ENCODE results near the gene SMAD3. TPM values are rescaled to one million over a fixed set of nuclear protein-coding genes. Genes with fewer than 3 reads are reported as not detected.
"Not testable (repeated sequence)": the region's sequence is repeated elsewhere in the genome, so short reads cannot be mapped to it uniquely, and the experiment has no call there.

SMAD3 gene
- total RNA-seq, 3 donors from 2014 or later = 38.5 to 76.3 (median 44.9) TPM

DNA sequence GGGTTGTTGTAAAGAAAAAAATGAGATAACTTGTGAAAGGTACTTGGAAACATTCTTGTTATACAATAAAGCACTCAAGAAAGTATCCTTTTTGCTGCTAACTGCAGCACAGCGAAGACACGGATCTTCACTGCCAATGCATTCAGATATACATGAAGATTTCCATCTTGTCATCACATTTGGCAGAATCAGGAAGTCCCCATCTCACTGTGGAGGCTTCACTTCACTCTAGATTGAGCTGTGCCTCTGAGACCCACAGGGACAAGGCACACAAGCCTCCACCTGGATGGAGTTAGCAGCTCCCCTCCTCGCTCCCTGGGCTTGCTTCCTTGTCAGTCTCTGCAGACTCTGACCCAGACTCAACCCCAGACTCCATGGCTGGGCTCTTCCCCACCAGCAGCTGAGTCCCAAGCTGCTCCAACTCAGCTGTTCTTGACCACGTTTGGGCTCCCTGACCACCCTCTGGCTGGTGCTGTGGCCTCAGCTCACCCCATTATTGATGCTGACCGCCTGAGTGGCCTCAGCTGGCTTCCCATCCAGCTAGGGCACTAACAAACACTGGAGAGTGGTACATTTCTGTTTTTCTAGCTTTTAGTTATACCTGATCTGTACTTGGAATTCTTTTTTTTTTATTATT lies 45.4 kb upstream of the SMAD3 start:
- H3K36me3 ChIP-seq (ENCODE audit: low read depth) = no peaks in the 10 kb centered on the region
- ATAC-seq (no peak), DNase-seq (no peak)
- TF ChIP-seq, protein P1, sequence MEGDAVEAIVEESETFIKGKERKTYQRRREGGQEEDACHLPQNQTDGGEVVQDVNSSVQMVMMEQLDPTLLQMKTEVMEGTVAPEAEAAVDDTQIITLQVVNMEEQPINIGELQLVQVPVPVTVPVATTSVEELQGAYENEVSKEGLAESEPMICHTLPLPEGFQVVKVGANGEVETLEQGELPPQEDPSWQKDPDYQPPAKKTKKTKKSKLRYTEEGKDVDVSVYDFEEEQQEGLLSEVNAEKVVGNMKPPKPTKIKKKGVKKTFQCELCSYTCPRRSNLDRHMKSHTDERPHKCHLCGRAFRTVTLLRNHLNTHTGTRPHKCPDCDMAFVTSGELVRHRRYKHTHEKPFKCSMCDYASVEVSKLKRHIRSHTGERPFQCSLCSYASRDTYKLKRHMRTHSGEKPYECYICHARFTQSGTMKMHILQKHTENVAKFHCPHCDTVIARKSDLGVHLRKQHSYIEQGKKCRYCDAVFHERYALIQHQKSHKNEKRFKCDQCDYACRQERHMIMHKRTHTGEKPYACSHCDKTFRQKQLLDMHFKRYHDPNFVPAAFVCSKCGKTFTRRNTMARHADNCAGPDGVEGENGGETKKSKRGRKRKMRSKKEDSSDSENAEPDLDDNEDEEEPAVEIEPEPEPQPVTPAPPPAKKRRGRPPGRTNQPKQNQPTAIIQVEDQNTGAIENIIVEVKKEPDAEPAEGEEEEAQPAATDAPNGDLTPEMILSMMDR (IDR thresholded peaks at IDR 0.05) = no peak
- H3K4me1 ChIP-seq (ENCODE audit: low read depth) = peaks cover 6% of the 10 kb centered on the region
- H3K4me3 ChIP-seq = no peak overlapping the region
- intact Hi-C loops (cut with DNase I, micrococcal nuclease) = no loop called here
- no peaks in the 10 kb centered on the region for H3K9me3 ChIP-seq

DNA sequence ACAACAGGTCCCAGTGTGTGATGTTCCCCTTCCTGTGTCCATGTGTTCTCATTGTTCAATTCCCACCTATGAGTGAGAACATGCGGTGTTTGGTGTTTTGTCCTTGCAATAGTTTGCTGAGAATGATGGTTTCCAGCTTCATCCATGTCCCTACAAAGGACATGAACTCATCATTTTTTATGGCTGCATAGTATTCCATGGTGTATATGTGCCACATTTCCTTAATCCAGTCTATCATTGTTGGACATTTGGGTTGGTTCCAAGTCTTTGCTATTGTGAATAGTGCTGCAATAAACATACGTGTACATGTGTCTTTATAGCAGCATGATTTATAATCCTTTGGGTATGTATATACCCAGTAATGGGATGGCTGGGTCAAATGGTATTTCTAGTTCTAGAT lies 44.7 kb upstream of the SMAD3 start:
- ATAC-seq; DNase-seq; intact Hi-C loops (cut with DNase I, micrococcal nuclease); H3K9me3 ChIP-seq; H3K36me3 ChIP-seq (ENCODE audit: low read depth); H3K4me3 ChIP-seq: not testable (repeated sequence)
- H3K4me1 ChIP-seq (ENCODE audit: low read depth) = peaks cover 11% of the 10 kb centered on the region

DNA sequence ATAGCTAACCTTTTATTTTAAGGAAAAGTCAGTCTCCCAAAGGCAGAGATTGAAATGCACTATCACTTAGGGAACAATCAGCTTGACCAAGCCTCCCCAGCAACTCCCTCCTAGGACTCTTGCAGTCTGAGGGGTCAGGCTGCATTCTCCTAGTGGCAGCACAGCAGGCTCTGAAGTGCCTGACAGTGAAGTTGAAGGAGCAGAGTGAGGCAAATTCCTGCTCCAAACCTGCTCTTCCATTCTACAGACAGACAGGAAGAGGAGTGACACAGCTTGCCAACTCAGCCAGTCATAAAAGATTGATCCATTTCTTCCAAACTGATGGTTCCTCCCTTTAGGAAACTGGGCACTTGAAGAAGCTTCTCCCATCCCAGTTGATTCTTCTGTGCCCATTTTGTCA lies 43.9 kb upstream of the SMAD3 start:
- peaks cover 16% of the 10 kb centered on the region for H3K4me1 ChIP-seq (ENCODE audit: low read depth)

DNA sequence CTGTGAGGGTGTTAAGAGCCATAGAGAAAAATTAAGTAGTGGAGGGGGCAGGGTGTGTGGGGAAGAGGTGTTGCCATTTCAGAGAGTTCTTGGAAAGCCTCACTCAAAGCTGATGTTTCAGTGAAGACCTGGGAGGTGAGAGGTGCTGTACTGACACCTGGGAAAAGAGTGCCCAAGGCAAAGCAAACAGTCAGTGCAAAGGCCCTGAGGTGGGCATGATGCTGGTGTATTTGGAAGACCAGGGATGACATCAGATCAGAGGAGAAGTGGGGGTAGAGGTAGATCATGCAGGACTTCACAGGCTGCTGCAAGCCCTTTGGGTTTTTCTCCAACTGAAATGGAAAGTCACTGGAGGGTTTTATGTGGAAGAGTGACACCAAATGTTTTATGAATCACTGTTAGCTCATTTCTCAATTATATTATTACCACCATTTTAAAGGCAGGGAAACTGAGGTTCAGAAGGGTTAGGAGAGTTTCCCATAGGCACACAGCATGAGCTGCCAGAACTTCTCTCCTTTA lies 42.8 kb upstream of the SMAD3 start:
- Histone ChIP-seq H3K4me3 (no peak overlapping the region), H3K36me3 (ENCODE audit: low read depth) (no peaks in the 10 kb centered on the region), H3K4me1 (ENCODE audit: low read depth) (peaks cover 16% of the 10 kb centered on the region), H3K9me3 (no peaks in the 10 kb centered on the region)
- TF ChIP-seq, protein P1 (IDR thresholded peaks at IDR 0.05) = no peak
- ATAC-seq = no peak
- DNase-seq = no peak
- intact Hi-C loops (cut with DNase I, micrococcal nuclease) = no loop called here

More for the DNA sequence above, 43.9 kb upstream of the SMAD3 start:
- TF ChIP-seq, protein P1 (IDR thresholded peaks at IDR 0.05) = no peak
- Histone ChIP-seq H3K4me3 (no peak overlapping the region), H3K36me3 (ENCODE audit: low read depth) (no peaks in the 10 kb centered on the region), H3K9me3 (no peaks in the 10 kb centered on the region)
- intact Hi-C loops (cut with DNase I, micrococcal nuclease) = no loop called here
- ATAC-seq (no peak), DNase-seq (no peak)

DNA sequence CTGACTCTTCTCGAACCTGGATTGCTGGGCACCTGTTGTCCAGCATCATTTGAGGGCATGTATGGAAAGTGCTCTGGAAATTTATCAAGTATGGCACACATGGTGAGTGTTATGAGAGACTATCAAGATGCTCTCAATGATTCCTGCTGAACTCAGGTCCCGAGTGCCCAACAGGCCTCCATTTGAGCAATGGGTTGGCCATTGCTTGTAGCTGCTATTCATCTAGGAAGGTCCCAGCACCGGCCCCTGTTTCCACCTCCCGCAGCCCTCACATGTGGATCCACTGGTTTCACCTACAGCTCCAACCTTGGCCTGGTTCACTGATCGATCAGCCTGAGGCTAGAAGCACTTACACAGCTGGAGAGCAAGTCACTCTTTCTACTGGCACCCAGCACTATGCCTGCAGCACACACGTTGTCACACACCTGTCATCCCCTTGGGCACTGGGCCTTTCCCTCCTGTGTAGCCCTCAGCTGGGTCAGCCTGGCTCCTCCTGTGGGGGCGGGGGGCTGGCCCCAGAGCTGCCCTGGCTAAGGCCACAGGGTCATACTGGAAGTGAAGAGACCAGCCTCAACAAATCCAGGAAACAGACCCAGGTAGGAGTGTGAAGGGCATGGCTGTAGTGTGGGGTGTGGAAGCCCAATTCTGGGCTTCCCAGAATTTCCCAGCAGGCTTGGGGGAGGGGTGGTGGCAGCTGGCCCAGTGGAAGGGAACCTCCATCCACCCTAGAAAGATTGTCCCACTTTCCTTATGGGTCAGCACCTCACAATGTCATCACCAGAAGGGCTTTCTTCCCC lies 41.7 kb upstream of the SMAD3 start:
- no peaks in the 10 kb centered on the region for H3K9me3 ChIP-seq
- DNase-seq (peak in 1 of 3 donors; percentile 43), ATAC-seq (peak; percentile 10)
- TF ChIP-seq, protein P1 (IDR thresholded peaks at IDR 0.05) = no peak
- peaks cover 16% of the 10 kb centered on the region for H3K4me1 ChIP-seq (ENCODE audit: low read depth)
- no peak overlapping the region for H3K4me3 ChIP-seq
- H3K36me3 ChIP-seq (ENCODE audit: low read depth) = no peaks in the 10 kb centered on the region
- intact Hi-C loops (cut with DNase I, micrococcal nuclease) = no loop called here

Measured in mucosa of descending colon (tissue), 3 donors.